GM21423 (cell line): ENCODE results near the gene LRRN4CL.
"Not testable (repeated sequence)": the region's sequence is repeated elsewhere in the genome, so short reads cannot be mapped to it uniquely, and the experiment has no call there.

ENCODE experiments used
- ATAC-seq: cut with Tn5 transposase; IDR thresholded peaks from one replicate; pipeline ENCODE4 v1.9.1; 2021; ENCODE audit warnings: mild to moderate bottlenecking, moderate library complexity; ENCODE audit not compliant: unreplicated experiment

Gene LRRN4CL

DNA sequence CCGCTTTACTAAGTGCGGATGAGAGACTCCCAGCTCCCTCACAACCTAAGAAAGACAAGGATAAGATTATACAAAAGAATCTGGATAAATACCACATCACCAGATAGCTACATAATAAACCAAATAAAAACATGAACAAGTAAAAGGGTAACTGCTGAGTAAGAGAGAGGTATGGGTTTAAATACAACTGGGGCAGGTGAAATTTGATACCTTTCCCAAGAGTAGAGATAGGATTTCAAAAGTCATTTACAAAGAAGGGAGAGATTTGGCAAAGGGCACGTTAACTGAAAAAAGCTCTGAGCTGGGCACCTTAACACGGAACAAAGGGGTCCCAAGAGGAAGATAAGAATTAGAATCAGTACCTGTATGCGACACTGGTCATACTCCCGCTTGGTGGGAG is 12.2 kb downstream of the LRRN4CL start:
- ATAC-seq, result no peak

DNA sequence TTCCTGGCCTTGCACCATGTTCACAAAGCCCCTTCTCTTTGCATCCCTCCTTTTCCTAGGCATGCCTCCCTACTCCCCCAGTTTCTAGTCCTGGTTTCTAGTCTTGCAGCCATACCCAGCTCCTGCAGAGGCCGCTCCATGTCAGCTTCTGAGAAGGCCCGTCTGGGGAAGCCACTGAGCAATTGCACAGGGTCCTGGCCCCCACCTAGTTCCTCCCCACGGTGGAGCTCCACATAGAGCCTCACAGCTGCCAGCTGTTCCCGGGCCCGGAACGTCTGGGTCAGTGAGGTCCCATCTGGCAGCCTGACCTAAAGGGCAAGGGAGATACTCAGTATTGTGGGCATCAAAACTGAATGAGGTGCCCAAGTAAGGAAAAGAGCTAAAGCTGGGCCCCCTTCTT is 12.6 kb downstream of the LRRN4CL start:
- ATAC-seq, result no peak

DNA sequence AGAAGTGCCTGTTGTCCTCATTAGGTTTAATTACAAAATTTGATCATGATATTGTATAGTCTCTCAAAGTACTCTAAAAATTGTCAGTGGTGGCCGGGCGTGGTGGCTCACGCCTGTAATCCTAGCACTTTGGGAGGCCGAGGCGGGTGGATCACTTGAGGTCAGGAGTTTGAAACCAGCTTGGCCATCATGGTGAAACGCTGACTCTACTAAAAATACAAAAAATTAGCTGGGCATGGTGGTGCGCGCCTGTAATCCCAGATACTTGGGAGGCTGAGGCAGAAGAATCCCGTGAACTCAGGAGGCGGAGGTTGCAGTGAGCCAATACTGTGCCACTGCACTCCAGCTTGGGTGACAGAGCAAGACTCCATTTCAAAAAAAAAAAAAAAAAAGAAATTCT is 13.9 kb downstream of the LRRN4CL start:
- not testable (repeated sequence) for ATAC-seq

DNA sequence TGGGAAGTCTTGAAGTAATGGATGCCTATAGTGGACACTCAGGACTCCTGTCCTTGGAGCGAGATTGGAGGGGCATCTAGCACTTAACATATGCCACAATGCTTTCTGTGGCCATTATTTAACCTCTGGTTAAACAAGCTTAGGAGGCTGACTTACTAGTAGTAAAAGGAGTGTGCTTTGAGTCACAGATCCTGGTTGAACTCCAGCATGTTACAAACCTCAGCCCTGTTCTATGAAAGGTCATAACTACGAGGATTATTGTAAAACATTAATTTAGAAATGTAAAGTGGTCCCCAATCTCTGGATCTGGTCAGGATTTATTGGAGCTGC is 16.2 kb downstream of the LRRN4CL start:
- ATAC-seq, result no peak

DNA sequence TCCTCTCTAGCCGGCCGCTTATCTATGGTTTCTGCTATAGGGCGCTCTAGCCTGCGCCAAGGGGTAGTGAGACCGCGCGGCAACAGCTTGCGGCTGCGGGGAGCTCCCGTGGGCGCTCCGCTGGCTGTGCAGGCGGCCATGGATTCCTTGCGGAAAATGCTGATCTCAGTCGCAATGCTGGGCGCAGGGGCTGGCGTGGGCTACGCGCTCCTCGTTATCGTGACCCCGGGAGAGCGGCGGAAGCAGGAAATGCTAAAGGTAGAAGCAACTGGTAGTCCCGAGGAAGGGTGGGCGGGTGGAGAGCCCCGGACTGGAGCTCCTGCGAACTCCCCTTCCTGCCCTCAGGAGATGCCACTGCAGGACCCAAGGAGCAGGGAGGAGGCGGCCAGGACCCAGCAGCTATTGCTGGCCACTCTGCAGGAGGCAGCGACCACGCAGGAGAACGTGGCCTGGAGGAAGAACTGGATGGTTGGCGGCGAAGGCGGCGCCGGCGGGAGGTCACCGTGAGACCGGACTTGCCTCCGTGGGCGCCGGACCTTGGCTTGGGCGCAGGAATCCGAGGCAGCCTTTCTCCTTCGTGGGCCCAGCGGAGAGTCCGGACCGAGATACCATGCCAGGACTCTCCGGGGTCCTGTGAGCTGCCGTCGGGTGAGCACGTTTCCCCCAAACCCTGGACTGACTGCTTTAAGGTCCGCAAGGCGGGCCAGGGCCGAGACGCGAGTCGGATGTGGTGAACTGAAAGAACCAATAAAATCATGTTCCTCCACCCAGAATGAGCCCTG is 17.5 kb downstream of the LRRN4CL start, which contains the start of the genes LBHD1 and UQCC3:
TSS of gene LBHD1 (minus strand) at position 660 of the 782 bp plus-strand sequence. CDS start 2,236 bp downstream, outside the sequence.
TSS of gene UQCC3 (plus strand) at position 66 of the 782 bp plus-strand sequence. CDS start at position 139, 73 bp downstream.
- ATAC-seq, result peak; percentile 60

DNA sequence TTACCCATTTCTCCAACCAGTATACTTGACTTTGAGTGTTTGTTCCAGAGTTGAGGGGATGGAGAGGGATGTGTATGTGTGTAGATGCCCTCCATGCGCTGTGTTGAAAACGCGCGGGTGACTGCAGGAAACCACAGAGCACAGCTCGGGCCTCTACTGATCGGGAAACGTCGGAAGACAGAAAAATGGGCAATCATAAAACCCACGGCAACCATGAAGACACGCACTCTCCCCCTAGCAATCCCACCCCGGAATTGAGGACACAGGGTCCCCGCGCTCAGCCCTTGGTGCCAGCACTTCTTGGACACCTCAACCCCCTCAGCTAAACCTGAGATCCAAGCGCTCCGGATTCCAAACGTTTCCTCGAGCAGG is 18.1 kb downstream of the LRRN4CL start:
- no peak for ATAC-seq

DNA sequence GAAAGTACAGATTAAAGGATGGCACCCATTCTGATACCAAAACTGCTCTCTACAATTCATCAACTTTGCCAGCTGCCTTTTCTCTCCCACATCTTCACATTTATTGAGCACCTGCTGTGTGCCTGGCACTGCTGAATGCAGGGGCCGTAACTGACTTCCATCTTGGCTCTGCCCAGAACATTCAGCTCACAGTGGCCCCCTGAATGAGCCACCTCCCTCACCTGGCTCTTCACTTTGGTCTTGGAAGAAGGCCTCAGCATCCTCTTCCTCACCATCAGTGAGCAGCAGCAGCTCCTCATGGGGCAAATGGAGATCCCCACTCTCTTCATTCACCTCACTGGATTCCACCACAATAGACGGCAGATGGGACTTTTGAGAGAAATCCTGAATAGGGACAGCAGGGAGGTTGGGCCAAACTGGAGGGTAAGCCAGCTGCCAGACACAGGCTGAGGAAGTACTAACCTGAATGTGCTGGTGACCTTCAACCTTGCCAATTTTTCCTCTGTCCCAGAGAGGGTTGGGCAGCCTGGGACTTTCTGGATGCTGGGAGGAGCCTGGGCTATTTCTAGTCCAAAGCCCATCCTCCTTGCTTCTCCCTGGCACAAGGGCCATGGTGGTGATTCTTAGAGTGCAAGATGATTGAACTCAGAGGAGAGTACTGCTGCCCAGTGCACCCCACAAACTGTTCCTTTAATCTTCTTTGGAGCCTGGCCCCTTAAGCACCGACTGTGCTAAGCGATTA is 19.7 kb downstream of the LRRN4CL start:
- no peak for ATAC-seq

DNA sequence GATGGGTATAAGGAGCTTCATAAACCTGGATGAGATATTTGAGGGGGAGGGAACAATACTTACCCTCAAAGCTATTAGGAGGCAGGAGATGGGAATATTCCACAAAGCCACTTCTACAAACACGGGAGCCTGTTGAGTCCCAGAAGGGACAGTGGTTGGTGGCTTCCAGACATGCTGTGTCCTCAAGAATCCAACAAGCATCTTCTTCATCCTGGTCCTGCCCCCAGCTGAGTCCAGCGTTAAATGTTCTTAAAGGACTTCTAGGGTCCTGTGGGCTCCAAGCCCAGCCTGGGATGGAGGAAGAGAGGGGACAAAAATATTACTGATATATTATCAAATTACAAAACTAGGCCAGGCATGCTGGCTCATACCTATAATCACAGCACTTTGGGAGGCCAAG is 21.9 kb downstream of the LRRN4CL start:
- ATAC-seq, result no peak

DNA sequence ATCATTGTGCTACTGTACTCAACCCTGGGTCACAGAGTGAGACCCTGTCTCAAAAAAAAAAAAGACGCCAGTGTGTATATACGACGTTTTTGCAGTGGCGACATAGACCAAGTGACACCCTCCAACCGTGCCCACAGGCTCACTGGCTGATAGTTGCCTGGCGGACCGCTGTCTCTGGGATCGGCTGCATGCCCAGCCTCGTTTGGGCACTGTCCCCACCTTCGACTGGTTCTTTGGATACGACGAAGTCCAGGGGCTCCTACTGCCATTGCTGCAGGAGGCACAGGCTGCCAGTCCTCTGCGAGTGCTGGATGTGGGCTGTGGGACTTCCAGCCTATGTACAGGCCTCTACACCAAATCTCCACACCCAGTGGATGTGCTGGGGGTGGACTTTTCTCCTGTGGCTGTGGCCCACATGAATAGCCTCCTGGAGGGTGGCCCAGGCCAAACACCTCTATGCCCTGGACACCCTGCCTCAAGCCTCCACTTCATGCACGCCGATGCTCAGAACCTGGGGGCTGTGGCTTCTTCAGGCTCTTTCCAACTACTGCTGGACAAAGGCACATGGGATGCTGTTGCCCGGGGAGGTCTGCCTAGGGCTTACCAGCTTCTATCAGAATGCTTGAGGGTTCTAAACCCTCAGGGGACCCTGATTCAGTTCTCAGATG is 22.9 kb downstream of the LRRN4CL start:
- no peak for ATAC-seq

DNA sequence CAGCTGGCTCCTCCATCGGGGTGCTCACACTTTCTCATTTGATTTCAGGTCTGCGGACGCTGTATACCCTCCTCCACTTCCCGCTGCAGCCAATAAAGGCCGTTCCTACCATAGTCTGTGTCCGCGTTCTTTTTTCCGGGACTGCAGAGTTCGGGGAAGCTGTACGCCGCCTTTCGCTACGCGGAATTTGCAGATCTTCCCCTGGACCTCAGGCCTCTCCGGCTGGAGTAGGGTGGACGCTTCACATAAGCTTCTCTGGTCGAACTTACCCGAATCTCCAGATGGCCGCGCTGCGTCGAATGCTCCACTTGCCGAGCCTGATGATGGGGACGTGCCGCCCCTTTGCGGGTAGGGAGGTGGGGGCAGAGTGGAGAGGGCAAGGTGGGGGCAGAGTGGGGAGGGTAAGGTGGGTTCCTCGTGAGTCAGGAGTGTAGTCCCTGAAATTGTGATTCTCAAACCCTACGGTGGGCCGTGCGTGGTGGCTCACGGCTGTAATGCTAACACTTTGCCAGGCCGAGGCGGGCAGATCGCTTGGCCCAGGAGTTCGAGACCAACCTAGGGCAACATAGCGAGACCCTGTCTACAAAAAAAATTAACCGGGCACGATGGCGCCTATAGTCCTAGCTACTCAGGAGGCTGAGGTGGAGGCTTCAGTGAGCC is 23.6 kb downstream of the LRRN4CL start:
- ATAC-seq, result peak; percentile 18

DNA sequence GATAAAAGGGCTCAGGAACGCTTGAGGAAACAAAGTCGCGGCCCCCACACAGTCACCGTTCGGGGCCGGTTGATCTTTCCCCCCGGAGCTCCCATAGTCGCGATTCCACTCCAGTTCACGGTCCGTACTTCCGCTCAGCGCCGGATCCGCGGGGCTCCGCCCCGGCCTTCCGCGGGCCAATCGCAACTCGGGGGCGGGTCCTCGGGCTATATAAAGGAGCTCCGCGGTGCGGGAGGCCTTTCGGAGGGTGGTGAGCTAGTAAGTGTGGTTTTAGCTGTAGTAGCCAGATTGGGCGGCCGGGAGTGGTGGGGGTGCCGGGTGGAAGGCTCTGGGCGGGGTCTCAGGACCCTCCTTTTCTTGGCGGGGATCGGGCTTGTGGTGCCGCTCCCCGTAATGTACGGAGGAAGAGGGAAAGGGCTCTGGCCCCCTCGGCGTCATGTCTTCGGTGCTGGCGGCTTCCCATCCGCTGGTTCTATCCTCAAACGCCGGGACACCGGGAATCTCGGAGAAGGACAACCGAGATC is 24.2 kb downstream of the LRRN4CL start, which contains the start of the genes C11orf98 and CSKMT:
TSS of gene C11orf98 (minus strand) at position 136 of the 524 bp plus-strand sequence. CDS start at position 95, 41 bp downstream.
TSS of gene CSKMT (plus strand) at position 238 of the 524 bp plus-strand sequence. CDS start 568 bp downstream, outside the sequence.
- peak; percentile 86 for ATAC-seq

DNA sequence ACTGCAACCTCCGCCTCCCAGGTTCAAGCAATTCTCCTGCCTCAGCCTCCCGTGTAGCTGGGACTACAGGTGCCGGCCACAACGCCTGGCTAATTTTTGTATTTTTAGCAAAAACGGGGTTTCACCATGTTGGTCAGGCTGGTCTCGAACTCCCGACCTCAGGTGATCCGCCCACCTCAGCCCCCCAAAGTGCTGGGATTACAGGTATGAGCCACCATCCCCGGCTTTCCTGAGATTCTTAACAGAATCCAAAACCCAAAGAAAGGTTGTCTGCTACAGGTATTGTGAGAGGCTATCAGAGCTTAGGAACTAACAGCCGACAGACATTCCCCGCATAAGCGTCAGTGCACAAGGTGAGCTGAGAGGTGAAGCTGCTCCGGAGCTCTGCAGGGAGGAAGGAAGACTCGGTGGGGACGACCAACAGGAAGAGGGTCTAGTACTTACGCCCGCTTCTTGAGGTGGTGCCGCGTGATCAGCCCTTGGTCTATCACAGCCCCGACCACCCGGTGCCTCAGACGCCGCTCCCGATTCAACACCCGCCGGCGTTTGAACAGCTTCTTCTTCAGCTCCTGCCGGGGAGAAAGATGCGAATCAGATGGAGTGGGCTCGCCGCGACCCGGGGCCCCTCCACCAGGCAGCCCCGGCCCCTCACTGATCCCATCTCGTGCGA is 24.8 kb downstream of the LRRN4CL start:
- ATAC-seq, result peak; percentile 21

DNA sequence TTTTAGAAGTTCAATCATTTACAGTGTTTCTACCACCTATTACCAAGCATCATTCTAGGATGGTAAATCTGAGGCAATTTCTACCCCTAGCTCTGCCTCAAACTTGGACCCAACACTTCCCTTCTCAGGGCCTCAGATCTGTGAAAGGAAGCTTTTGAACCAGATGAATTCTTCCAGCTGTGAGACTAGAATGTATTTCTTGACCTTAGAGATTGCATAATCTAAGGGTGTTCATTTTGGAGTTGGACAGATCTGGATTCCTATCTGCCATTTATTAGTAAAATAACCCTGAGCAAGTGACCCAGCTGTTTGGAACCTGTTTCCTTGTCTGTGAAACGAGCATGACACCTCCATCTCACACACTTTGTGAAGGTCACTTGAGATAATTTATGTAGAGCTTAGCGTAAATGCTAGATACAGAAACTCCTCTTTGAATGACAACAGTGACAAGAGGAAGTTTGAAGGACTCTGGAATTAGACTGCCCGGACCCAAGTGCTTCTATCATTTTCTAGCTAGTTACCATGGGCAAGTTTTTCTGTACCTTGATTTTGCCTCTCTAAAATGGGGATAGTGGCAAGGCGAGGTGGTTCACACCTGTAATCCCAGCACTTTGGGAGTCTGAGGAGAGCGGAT is 32.4 kb downstream of the LRRN4CL start:
- ATAC-seq, result no peak

DNA sequence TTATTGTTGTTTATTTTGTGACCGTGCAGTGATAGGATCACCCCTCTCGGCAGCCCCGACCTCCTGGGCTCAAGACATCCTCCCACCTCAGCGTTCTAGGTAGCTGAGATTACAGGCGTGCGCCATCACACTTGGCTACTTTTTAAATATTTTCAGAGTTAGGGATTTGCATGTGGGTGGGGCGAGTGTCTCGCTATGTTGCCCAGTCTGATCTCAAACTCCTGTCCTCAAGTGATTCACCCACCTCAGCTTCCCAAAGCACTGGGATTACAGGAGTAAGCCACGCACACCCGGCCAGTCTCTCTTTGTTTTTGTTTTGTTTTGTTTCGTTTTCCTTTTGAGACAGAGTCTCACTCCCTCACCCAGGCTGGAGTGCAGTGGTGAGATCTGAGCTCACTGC is 35.0 kb downstream of the LRRN4CL start:
- no peak for ATAC-seq

DNA sequence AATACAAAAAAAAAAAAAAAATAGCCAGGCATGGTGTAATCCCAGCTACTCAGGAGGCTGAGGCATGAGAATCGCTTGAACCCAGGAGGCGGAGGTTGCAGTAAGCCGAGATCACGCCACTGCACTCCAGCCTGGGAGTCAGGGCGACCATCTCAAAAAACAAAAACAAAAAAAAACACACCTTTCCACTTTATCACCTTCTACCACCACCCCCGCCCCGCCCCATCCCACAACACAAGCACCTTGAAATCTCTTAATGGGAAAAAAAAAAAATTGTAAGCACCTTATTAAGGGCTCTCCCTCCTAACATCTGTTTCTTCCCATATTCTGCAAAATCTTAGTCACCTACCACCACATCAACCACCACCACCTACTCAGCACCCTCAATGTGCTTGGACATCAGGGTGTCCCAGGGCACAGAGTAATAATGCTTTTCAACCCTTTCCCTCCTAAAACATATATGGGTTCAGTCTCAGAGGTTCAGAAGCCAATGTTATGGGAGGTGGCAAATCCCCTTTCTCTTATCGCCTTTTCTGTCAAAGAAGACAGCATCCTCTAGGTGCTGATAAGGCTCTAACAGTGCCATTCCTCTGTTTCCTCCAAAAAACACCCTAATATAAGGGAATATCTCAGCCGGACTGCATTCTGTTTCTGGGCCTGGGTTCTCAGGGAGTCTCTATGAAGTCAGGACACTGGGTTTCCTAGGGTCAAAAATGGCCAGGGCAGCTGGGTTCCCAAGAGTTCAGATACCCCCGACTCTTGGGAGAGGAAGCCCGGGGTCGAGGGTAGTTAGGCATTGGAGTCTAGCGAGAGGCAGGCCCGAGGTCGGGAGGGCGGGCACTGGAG is 36.9 kb downstream of the LRRN4CL start:
- peak; percentile 15 for ATAC-seq

DNA sequence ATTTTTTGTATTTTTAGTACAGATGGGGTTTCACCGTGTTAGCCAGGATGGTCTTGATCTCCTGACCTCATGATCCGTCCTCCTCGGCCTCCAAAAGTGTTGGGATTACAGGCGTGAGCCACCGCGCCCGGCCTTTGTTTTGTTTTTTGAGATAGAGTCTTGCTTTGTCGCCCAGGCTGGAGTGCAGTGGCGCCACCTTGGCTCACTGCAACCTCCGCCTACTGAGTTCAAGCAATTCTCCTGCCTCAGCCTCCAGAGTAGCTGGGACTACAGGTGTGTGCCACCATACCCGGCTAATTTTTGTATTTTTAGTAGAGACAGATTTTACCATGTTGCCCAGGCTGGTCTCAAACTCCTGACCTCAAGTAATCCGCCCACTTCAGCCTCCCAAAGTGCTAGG is 39.0 kb downstream of the LRRN4CL start:
- not testable (repeated sequence) for ATAC-seq

DNA sequence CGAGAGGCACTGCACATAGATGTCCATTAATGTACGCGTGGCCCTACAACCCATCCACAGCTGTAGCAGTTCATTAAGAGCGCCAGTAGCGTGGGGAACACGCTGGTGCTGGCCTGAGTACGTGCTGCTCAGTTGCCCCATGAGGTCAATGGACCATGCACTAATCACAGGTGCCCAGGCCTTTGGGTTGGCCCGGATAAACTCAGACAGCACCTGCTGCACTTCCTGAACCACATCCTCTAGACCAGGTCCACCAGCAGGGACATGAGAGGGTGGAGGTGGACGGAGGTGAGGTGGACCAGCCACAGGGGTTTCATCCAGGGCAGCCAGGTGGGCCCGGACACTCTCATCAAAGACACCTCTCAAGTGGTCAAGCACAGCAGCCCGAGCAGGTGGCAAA is 39.8 kb downstream of the LRRN4CL start:
- no peak for ATAC-seq

DNA sequence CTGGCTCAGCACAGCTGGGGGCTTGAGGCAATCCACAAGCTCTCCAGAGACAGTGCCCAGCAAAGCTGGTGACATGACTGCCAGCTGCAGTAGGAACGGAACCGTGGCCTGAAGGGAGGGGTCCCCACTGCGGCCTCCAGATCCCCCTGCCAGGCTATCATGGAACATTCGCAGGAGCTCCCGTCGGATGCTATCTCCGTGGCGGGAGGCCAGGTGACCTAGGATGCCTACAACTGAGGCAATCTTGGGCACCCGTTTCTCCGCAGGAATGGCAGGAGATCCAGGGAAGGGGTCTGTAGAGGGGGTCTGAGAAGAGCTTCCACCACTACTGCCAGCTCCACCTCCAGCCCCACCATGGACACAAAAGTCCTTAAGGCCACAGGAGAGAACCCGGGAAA is 40.4 kb downstream of the LRRN4CL start:
- no peak for ATAC-seq
